ENCODE results near the gene PNPLA8.
A peak's percentile ranks its signal among the peaks of the same experiment; 100 is the strongest.
"Not testable (repeated sequence)": the region's sequence is repeated elsewhere in the genome, so short reads cannot be mapped to it uniquely, and the experiment has no call there.

PNPLA8 gene

GRCh38 chr7:108528183-108528712 lies 2.3 kb upstream of the PNPLA8 start:
- Histone ChIP-seq H3K4me1 (ENCODE audit: control insufficient read depth, insufficient read depth, low read length) (peaks cover 21% of the 10 kb centered on the region), H3K27ac (ENCODE audit: low read depth, low read length) (no peak overlapping the region), H3K9me3 (ENCODE audit: control insufficient read depth, insufficient read depth, low read depth, low read length) (no peaks in the 10 kb centered on the region), H3K9ac (ENCODE audit: low read length) (no peak overlapping the region), H3K4me3 (ENCODE audit: low read depth, low read length) (no peak overlapping the region), H3K36me3 (ENCODE audit: control insufficient read depth, insufficient read depth, low read length) (no peaks in the 10 kb centered on the region), H3K27me3 (ENCODE audit: control insufficient read depth, insufficient read depth, low read length) (no peaks in the 10 kb centered on the region)

GRCh38 chr7:108526768-108527017 lies 758 bp upstream of the PNPLA8 start:
- H3K27me3 ChIP-seq (ENCODE audit: control insufficient read depth, insufficient read depth, low read length), result no peaks in the 10 kb centered on the region
- H3K4me1 ChIP-seq (ENCODE audit: control insufficient read depth, insufficient read depth, low read length), result peaks cover 35% of the 10 kb centered on the region
- H3K9ac ChIP-seq (ENCODE audit: low read length), result peak overlapping the region; percentile 70
- peak overlapping the region; percentile 81 for H3K4me3 ChIP-seq (ENCODE audit: low read depth, low read length)
- no peaks in the 10 kb centered on the region for H3K36me3 ChIP-seq (ENCODE audit: control insufficient read depth, insufficient read depth, low read length)
- H3K27ac ChIP-seq (ENCODE audit: low read depth, low read length), result no peak overlapping the region
- no peaks in the 10 kb centered on the region for H3K9me3 ChIP-seq (ENCODE audit: control insufficient read depth, insufficient read depth, low read depth, low read length)

DNA sequence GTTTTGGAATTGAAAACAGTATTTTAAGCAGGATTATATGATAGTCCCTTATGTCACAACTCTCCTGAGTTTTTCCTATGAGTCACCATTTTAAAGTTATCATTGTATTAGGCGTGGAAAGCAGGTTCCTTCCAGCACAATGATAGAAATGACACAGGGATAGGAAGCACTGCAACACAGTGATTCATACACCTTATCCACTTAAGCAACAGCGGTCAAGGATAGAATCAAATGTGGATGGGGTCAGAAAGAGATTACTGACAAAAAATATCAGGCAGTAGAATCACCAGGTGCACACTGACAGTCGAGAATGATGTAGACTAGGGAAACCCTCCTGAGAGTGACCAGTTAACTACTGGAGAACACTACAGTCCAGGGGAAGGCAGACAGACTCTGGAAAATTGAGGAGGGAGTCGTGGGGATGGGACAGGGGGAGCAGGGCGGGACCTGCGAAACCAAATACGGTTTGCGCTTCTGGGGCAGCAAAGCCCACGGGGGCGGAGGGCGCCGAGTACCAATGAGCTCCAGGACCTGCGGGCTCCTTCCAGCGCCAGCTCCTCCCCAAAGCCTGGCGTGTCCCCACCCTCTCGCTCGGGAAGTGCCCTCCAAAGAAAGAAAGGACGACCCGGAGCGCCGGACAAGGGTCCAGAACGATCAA lies 479 bp downstream of the PNPLA8 start:
- H3K27ac ChIP-seq (ENCODE audit: low read depth, low read length), result 0 out of 2 replicates have a peak overlapping the region, but pooled peaks have one; percentile 21

DNA sequence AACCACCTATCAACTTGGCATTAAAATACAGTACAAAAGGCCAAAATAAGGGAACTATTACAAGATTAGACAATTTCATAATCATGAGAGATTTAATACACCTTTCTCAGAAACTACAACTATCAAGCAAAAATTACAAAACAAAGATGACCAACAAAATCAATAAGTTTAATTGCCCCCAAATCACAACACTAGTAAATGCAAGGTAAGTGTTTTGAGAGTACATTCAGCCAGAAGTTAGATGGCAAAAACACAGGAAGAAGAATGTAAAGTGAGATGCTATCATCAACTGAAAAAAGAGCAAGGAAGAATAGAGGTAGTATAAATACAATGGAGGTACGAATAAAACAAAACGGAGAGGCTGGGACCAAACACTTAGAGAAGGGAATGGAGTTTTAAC lies 3.2 kb downstream of the PNPLA8 start:
- Histone ChIP-seq H3K4me1 (ENCODE audit: control insufficient read depth, insufficient read depth, low read length) (peaks cover 41% of the 10 kb centered on the region), H3K27ac (ENCODE audit: low read depth, low read length) (no peak overlapping the region), H3K4me3 (ENCODE audit: low read depth, low read length) (peak overlapping the region; percentile 81), H3K9ac (ENCODE audit: low read length) (no peak overlapping the region), H3K36me3 (ENCODE audit: control insufficient read depth, insufficient read depth, low read length) (peaks cover 7% of the 10 kb centered on the region), H3K27me3 (ENCODE audit: control insufficient read depth, insufficient read depth, low read length) (no peaks in the 10 kb centered on the region), H3K9me3 (ENCODE audit: control insufficient read depth, insufficient read depth, low read depth, low read length) (no peaks in the 10 kb centered on the region; the same call in 1 of the 2 replicates)

More for the DNA sequence above, 479 bp downstream of the PNPLA8 start:
- Histone ChIP-seq H3K27me3 (ENCODE audit: control insufficient read depth, insufficient read depth, low read length) (no peaks in the 10 kb centered on the region), H3K4me1 (ENCODE audit: control insufficient read depth, insufficient read depth, low read length) (peaks cover 43% of the 10 kb centered on the region), H3K36me3 (ENCODE audit: control insufficient read depth, insufficient read depth, low read length) (no peaks in the 10 kb centered on the region), H3K9ac (ENCODE audit: low read length) (peak overlapping the region; percentile 70), H3K9me3 (ENCODE audit: control insufficient read depth, insufficient read depth, low read depth, low read length) (no peaks in the 10 kb centered on the region), H3K4me3 (ENCODE audit: low read depth, low read length) (peak overlapping the region; percentile 81)

GRCh38 chr7:108517951-108518350 lies 8.0 kb downstream of the PNPLA8 start:
- Histone ChIP-seq H3K27ac (ENCODE audit: low read depth, low read length) (no peak overlapping the region), H3K36me3 (ENCODE audit: control insufficient read depth, insufficient read depth, low read length) (peaks cover 27% of the 10 kb centered on the region), H3K27me3 (ENCODE audit: control insufficient read depth, insufficient read depth, low read length) (no peaks in the 10 kb centered on the region), H3K9me3 (ENCODE audit: control insufficient read depth, insufficient read depth, low read depth, low read length) (no peaks in the 10 kb centered on the region; the same call in 1 of the 2 replicates), H3K9ac (ENCODE audit: low read length) (no peak overlapping the region), H3K4me3 (ENCODE audit: low read depth, low read length) (no peak overlapping the region), H3K4me1 (ENCODE audit: control insufficient read depth, insufficient read depth, low read length) (peaks cover 23% of the 10 kb centered on the region)

GRCh38 chr7:108515630-108516029 lies 10.3 kb downstream of the PNPLA8 start:
- Histone ChIP-seq H3K4me3 (ENCODE audit: low read depth, low read length) (no peak overlapping the region), H3K4me1 (ENCODE audit: control insufficient read depth, insufficient read depth, low read length) (peaks cover 3% of the 10 kb centered on the region; the same call in 1 of the 2 replicates), H3K9me3 (ENCODE audit: control insufficient read depth, insufficient read depth, low read depth, low read length) (no peaks in the 10 kb centered on the region; the same call in 1 of the 2 replicates), H3K9ac (ENCODE audit: low read length) (no peak overlapping the region), H3K27ac (ENCODE audit: low read depth, low read length) (no peak overlapping the region), H3K27me3 (ENCODE audit: control insufficient read depth, insufficient read depth, low read length) (no peaks in the 10 kb centered on the region), H3K36me3 (ENCODE audit: control insufficient read depth, insufficient read depth, low read length) (peaks cover 40% of the 10 kb centered on the region)

DNA sequence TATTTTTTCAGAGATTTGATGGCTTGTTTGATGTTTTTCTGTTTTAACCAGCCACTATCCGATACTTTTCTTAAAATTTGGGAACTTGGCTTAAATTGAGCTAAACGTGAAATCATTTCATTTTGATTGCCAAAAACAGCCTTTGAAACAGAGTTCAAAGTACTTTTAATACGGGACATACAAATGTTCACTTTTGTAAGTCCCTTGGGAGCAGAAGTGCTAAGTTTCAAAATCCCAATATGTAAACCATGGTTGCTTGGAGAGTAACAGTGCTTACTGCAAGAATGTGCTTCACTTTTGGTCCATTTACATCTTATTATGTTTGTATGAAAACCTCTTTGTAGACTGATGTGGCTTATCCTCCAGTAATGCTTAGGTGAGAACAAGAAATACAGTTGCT lies 10.9 kb downstream of the PNPLA8 start:
- H3K36me3 ChIP-seq (ENCODE audit: control insufficient read depth, insufficient read depth, low read length), result peaks cover 42% of the 10 kb centered on the region
- H3K4me3 ChIP-seq (ENCODE audit: low read depth, low read length), result no peak overlapping the region

DNA sequence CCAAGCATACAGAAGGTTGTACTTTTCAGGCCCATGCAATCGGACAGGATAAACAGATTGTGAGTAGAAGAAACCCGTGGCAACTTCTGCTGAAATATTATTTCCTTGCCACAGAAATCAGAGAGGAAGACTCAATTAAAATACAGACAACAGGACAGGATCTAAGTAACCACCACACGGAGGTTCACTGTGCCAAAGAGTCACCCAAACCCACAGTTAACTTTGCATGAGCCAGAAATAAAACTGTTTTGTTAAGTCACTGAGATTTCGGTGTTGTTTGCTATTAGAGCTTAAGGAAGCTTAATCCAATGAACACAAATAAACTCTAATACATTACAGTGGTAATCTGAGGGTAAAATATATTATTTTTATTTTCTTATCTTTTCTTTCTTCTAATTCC lies 14.0 kb downstream of the PNPLA8 start:
- Histone ChIP-seq H3K9me3 (ENCODE audit: control insufficient read depth, insufficient read depth, low read depth, low read length) (no peaks in the 10 kb centered on the region), H3K9ac (ENCODE audit: low read length) (no peak overlapping the region), H3K36me3 (ENCODE audit: control insufficient read depth, insufficient read depth, low read length) (peaks cover 27% of the 10 kb centered on the region), H3K4me1 (ENCODE audit: control insufficient read depth, insufficient read depth, low read length) (no peaks in the 10 kb centered on the region), H3K4me3 (ENCODE audit: low read depth, low read length) (no peak overlapping the region), H3K27me3 (ENCODE audit: control insufficient read depth, insufficient read depth, low read length) (no peaks in the 10 kb centered on the region), H3K27ac (ENCODE audit: low read depth, low read length) (no peak overlapping the region)

More for the DNA sequence above, 10.9 kb downstream of the PNPLA8 start:
- Histone ChIP-seq H3K27ac (ENCODE audit: low read depth, low read length) (no peak overlapping the region), H3K9ac (ENCODE audit: low read length) (no peak overlapping the region), H3K27me3 (ENCODE audit: control insufficient read depth, insufficient read depth, low read length) (no peaks in the 10 kb centered on the region), H3K9me3 (ENCODE audit: control insufficient read depth, insufficient read depth, low read depth, low read length) (no peaks in the 10 kb centered on the region; the same call in 1 of the 2 replicates), H3K4me1 (ENCODE audit: control insufficient read depth, insufficient read depth, low read length) (peaks cover 3% of the 10 kb centered on the region; the same call in 1 of the 2 replicates)

DNA sequence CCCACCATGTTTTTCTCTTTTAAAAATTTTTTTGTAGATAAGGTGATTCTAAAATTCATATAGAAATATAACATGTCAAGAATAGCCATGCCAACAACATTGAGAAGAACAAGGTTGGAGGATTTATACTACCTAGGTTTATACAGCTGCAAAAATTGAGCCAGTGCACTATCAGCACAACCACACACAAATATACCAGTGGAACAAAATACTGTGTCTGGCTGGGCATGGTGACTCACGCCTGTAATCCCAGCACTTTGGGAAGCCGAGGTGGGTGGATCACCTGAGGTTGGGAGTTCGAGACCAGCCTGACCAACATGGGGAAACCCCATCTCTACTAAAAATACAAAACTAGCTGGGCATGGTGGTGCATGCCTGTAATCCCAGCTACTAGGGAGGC lies 21.4 kb downstream of the PNPLA8 start:
- not testable (repeated sequence) for H3K9me3 ChIP-seq (ENCODE audit: control insufficient read depth, insufficient read depth, low read depth, low read length); H3K4me1 ChIP-seq (ENCODE audit: control insufficient read depth, insufficient read depth, low read length); H3K36me3 ChIP-seq (ENCODE audit: control insufficient read depth, insufficient read depth, low read length); H3K27me3 ChIP-seq (ENCODE audit: control insufficient read depth, insufficient read depth, low read length); H3K27ac ChIP-seq (ENCODE audit: low read depth, low read length); H3K9ac ChIP-seq (ENCODE audit: low read length); H3K4me3 ChIP-seq (ENCODE audit: low read depth, low read length)

- no peak overlapping the region for H3K27ac ChIP-seq (ENCODE audit: low read depth, low read length)
- H3K27me3 ChIP-seq (ENCODE audit: control insufficient read depth, insufficient read depth, low read length), result no peaks in the 10 kb centered on the region
- no peak overlapping the region for H3K9ac ChIP-seq (ENCODE audit: low read length)
- H3K9me3 ChIP-seq (ENCODE audit: control insufficient read depth, insufficient read depth, low read depth, low read length), result no peaks in the 10 kb centered on the region
- H3K4me1 ChIP-seq (ENCODE audit: control insufficient read depth, insufficient read depth, low read length), result no peaks in the 10 kb centered on the region
- H3K4me3 ChIP-seq (ENCODE audit: low read depth, low read length), result no peak overlapping the region
- H3K36me3 ChIP-seq (ENCODE audit: control insufficient read depth, insufficient read depth, low read length), result peaks cover 13% of the 10 kb centered on the region; the same call in 1 of the 2 replicates
Observed at GRCh38 chr7:108503112-108504026, 22.6 kb downstream of the PNPLA8 start.

DNA sequence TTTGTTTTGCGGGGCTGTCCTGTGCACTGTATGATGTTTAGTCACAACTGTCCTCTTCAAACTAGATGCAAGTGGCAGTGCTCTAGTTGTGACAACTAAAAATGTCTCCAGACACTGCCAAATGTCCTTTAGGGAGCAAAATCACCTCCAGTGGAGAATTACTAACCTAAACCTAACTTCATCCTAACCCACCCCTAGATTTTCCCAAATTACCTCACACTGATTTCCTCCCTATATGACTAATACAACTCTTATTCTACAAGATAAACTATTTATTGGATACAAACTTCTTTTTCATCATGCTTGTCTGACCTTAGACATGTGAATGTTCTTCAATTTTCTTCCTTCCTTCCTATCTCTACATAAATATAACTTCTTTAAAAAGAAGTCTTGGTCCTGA lies 26.4 kb downstream of the PNPLA8 start:
- no peak overlapping the region for H3K9ac ChIP-seq (ENCODE audit: low read length)
- H3K27ac ChIP-seq (ENCODE audit: low read depth, low read length), result no peak overlapping the region
- H3K4me3 ChIP-seq (ENCODE audit: low read depth, low read length), result no peak overlapping the region
- no peaks in the 10 kb centered on the region for H3K9me3 ChIP-seq (ENCODE audit: control insufficient read depth, insufficient read depth, low read depth, low read length)
- H3K36me3 ChIP-seq (ENCODE audit: control insufficient read depth, insufficient read depth, low read length), result peaks cover 13% of the 10 kb centered on the region; the same call in 1 of the 2 replicates
- H3K4me1 ChIP-seq (ENCODE audit: control insufficient read depth, insufficient read depth, low read length), result no peaks in the 10 kb centered on the region
- H3K27me3 ChIP-seq (ENCODE audit: control insufficient read depth, insufficient read depth, low read length), result no peaks in the 10 kb centered on the region

Measured in HUES6 (cell line).